ENCODE data around the gene TNS4. TPM values are rescaled to one million over a fixed set of nuclear protein-coding genes. Genes with fewer than 3 reads are reported as not detected.

TNS4 gene
- total RNA-seq, 1 experiment from 2014 or later: 0.59 TPM

DNA sequence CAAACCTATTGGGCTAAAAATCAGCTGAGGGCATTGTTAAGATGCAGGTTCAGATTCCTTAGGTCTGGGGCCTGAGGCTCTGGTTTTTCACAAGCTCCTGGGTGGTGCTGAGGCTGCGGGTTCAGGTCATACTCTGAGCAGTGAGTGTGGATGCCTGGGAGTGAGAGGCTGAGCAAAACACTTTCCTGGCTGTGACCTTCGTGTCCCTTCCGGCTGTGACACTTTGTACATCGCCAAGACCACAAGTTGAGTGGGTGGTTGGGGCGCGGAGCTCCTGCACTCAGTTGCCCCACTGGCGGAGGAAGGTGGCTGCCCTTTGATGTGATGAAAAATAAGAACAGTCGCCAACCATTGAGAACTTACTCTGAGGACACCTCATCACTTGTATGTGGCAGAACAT, 39.0 kb upstream of the TNS4 start:
- no CpG with 5 or more reads among the region's 8 CpGs for WGBS (ENCODE audit: extremely low coverage, insufficient read length, low lambda C conversion rate)

More for the DNA sequence above, 39.0 kb upstream of the TNS4 start:
- no peak overlapping the region for H3K9ac ChIP-seq (ENCODE audit: extremely low read depth, insufficient read length, low read length)
- H4K5ac ChIP-seq (ENCODE audit: insufficient read length, low read depth, low read length): no peak overlapping the region
- H4K20me1 ChIP-seq (ENCODE audit: control insufficient read depth, insufficient read depth, insufficient read length): no peaks in the 10 kb centered on the region
- H3K79me1 ChIP-seq (ENCODE audit: insufficient read depth, low read depth, low read length, poor library complexity, severe bottlenecking): no peaks in the 10 kb centered on the region
- no peak overlapping the region for H2BK20ac ChIP-seq (ENCODE audit: low read depth, low read length, poor library complexity, severe bottlenecking)
- no peaks in the 10 kb centered on the region for H3K79me2 ChIP-seq (ENCODE audit: insufficient read depth, low read length)
- H3K9me3 ChIP-seq (ENCODE audit: control insufficient read depth, low read depth, low read length): no peaks in the 10 kb centered on the region
- TF ChIP-seq CTCF (conservative IDR thresholded peaks at IDR 0.05): no peak
- no peak overlapping the region for H2BK5ac ChIP-seq (ENCODE audit: insufficient read length, low read length)
- Mint-ChIP-seq H3K27me3 (ENCODE audit: low read depth) (peaks cover 3% of the 10 kb centered on the region; the same call in 1 of the 2 replicates), H3K4me3 (no peak overlapping the region), H3K9me3 (no peaks in the 10 kb centered on the region), H3K27ac (no peak overlapping the region), H3K4me1 (peaks cover 14 to 24% of the 10 kb centered on the region in 2 experiments), H3K36me3 (ENCODE audit: insufficient read depth in 1 of 3, low read depth in 3 of 3) (no peaks in the 10 kb centered on the region)
- no peak overlapping the region for H3K56ac ChIP-seq (ENCODE audit: insufficient read length, low read depth, low read length)
- no peak overlapping the region for H2BK12ac ChIP-seq (ENCODE audit: insufficient read length, low read depth, low read length)
- no peaks in the 10 kb centered on the region for H3K23me2 ChIP-seq (ENCODE audit: insufficient read length, low read depth, low read length, poor library complexity, severe bottlenecking)
- no peak overlapping the region for H3T11ph ChIP-seq (ENCODE audit: low read length)
- H4K8ac ChIP-seq (replicated peaks; ENCODE audit: insufficient read length, low read depth, low read length): no peak overlapping the region
- no peak overlapping the region for H3K27ac ChIP-seq (ENCODE audit: insufficient read length, low read depth, low read length)
- H3K18ac ChIP-seq (ENCODE audit: insufficient read length, low read depth, low read length): no peak overlapping the region
- no peaks in the 10 kb centered on the region for H3K27me3 ChIP-seq (ENCODE audit: insufficient read depth, low read length)
- no peak overlapping the region for H3K14ac ChIP-seq (ENCODE audit: insufficient read depth, low read length)
- no peak overlapping the region for H4K91ac ChIP-seq (ENCODE audit: insufficient read length, low read depth, low read length)
- no peak overlapping the region for H3K4me2 ChIP-seq (ENCODE audit: insufficient read depth, insufficient read length, low read length)
- no peak overlapping the region for H2BK120ac ChIP-seq (ENCODE audit: low read depth, low read length, poor library complexity, severe bottlenecking)
- DNase-seq: no peak
- H2BK15ac ChIP-seq (ENCODE audit: low read depth, low read length): no peak overlapping the region
- H3K4ac ChIP-seq (ENCODE audit: low read depth, low read length): no peak overlapping the region
- H3K23ac ChIP-seq (ENCODE audit: insufficient read length, low read depth, low read length): no peak overlapping the region
- no peaks in the 10 kb centered on the region; the same call in 1 of the 2 replicates for H3K4me1 ChIP-seq (ENCODE audit: insufficient read depth, low read length)
- no peak overlapping the region for H2AFZ ChIP-seq (ENCODE audit: low read length)
- no peak overlapping the region for H2AK5ac ChIP-seq (ENCODE audit: insufficient read length, low read length)
